Cardiac muscle cell (in vitro differentiated cells and primary cell): ENCODE results near the gene NELFE. TPM values are rescaled to one million over a fixed set of nuclear protein-coding genes. Genes with fewer than 3 reads are reported as not detected.

Experiments
- DNase-seq, 2 donors: peaks; one replicate each; pipeline versions ENCODE4 v3.0.0 to v3.0.0-alpha.2; 2010 to 2017; ENCODE audit warnings: low read depth in 1 of 2, low spot score in 1 of 2
- H3K27ac ChIP-seq: fragments of 200-600 bp; sonication (generic); 2 replicates; pipeline ENCODE4 v1.5.1; 2016
- H3K27me3 ChIP-seq: fragments of 200-600 bp; sonication (generic); 2 replicates; pipeline ENCODE4 v1.6.0; 2016; ENCODE audit warnings: control low read depth
- H3K36me3 ChIP-seq: fragments of 200-600 bp; sonication (generic); 2 replicates; pipeline ENCODE4 v1.5.1; 2016; ENCODE audit warnings: control low read depth
- H3K4me1 ChIP-seq: fragments of 200-600 bp; sonication (generic); 2 replicates; pipeline ENCODE4 v1.8.1; 2017; ENCODE audit warnings: low read depth, mild to moderate bottlenecking, mixed run types
- H3K4me3 ChIP-seq: fragments of 200-600 bp; sonication (generic); 2 replicates; pipeline ENCODE4 v1.5.1; 2016; ENCODE audit warnings: mild to moderate bottlenecking
- H3K9me3 ChIP-seq: fragments of 200-600 bp; sonication (generic); 2 replicates; pipeline ENCODE4 v1.5.1; 2017; ENCODE audit warnings: low read depth, mild to moderate bottlenecking, control low read depth
- polyA plus RNA-seq: library from polyadenylated mRNA; unstranded; fragments of >200 nt; fragmentation: Nextera tagmentation; extraction: Ambion mirVana; gene quantifications from 2 replicates; pipeline ENCODE4 v1.2.1, GENCODE V29; 2016
- total RNA-seq: library from RNA; depleted of rRNA; stranded (reverse); fragments of >200 nt; gene quantifications from 2 replicates; pipeline ENCODE4 v1.2.3, GENCODE V29; 2016
- TF ChIP-seq, protein P1 (sequence below): IDR thresholded peaks from 2 replicates; pipeline ENCODE4 v1.5.1; 2012; ENCODE audit warnings: low read depth, mild to moderate bottlenecking, low read length

The NELFE gene
- total and polyA plus RNA-seq, 2 experiments from 2014 or later = 146 to 186 TPM

DNA sequence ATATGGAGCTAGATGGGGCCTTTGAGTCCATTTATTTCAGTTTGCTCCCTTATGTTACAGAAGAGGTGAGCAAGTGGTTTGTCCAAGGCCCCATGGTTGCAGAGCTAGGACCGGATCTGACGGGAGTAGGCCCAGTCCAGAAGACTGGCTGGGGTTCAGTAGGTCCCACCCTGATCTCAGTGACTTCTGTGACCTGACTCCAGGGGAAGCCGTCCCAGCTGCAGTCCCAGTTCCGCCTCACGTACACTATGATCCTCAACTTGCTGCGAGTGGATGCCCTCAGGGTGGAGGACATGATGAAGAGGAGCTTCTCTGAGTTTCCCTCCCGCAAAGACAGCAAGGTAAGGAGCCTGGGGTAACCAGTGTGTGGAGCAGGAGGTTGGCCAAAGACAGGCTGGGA lies 7.7 kb upstream of the NELFE start:
- DNase-seq = no peak
- Histone ChIP-seq H3K27ac (no peak overlapping the region), H3K36me3 (peaks cover 20% of the 10 kb centered on the region), H3K27me3 (no peaks in the 10 kb centered on the region), H3K4me3 (no peak overlapping the region), H3K9me3 (no peaks in the 10 kb centered on the region), H3K4me1 (no peaks in the 10 kb centered on the region)
- TF ChIP-seq, protein P1, sequence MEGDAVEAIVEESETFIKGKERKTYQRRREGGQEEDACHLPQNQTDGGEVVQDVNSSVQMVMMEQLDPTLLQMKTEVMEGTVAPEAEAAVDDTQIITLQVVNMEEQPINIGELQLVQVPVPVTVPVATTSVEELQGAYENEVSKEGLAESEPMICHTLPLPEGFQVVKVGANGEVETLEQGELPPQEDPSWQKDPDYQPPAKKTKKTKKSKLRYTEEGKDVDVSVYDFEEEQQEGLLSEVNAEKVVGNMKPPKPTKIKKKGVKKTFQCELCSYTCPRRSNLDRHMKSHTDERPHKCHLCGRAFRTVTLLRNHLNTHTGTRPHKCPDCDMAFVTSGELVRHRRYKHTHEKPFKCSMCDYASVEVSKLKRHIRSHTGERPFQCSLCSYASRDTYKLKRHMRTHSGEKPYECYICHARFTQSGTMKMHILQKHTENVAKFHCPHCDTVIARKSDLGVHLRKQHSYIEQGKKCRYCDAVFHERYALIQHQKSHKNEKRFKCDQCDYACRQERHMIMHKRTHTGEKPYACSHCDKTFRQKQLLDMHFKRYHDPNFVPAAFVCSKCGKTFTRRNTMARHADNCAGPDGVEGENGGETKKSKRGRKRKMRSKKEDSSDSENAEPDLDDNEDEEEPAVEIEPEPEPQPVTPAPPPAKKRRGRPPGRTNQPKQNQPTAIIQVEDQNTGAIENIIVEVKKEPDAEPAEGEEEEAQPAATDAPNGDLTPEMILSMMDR = no peak

DNA sequence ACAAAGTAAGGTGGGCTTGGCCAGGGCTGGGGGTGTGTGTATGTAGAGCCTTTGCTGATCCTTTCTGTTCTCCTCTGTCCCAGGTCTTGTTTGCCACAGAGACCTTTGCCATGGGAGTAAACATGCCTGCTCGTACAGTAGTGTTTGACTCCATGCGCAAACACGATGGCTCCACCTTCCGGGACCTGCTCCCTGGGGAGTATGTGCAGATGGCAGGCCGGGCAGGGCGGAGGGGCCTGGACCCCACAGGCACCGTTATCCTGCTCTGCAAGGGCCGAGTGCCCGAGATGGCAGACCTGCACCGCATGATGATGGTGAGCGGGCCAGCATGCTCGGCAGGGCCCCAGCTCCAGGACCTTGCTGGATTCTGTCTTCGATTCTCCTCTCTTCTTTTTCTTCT lies 6.9 kb upstream of the NELFE start:
- no peaks in the 10 kb centered on the region for H3K9me3 ChIP-seq
- DNase-seq = no peak
- no peaks in the 10 kb centered on the region for H3K27me3 ChIP-seq
- no peak overlapping the region for H3K27ac ChIP-seq
- TF ChIP-seq, protein P1 = no peak
- no peak overlapping the region for H3K4me3 ChIP-seq
- no peaks in the 10 kb centered on the region for H3K4me1 ChIP-seq
- H3K36me3 ChIP-seq = peaks cover 20% of the 10 kb centered on the region

DNA sequence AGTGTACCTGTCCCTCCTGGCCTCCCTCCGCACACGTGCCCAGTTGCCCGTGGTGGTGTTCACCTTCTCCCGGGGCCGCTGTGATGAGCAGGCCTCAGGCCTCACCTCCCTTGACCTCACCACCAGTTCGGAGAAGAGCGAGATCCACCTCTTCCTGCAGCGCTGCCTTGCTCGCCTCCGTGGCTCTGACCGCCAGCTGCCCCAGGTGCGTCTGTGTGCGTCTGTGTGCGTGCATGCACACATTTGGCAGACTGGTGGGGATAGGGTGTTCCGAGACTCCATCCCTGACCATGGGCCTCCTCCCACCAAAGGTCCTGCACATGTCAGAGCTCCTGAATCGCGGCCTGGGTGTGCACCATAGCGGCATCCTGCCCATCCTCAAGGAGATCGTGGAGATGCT lies 5.2 kb upstream of the NELFE start:
- no peaks in the 10 kb centered on the region for H3K9me3 ChIP-seq
- H3K27ac ChIP-seq = no peak overlapping the region
- no peak overlapping the region for H3K4me3 ChIP-seq
- no peak for DNase-seq
- H3K27me3 ChIP-seq = no peaks in the 10 kb centered on the region
- H3K36me3 ChIP-seq = peaks cover 20% of the 10 kb centered on the region
- TF ChIP-seq, protein P1 = no peak
- peaks cover 6% of the 10 kb centered on the region for H3K4me1 ChIP-seq

DNA sequence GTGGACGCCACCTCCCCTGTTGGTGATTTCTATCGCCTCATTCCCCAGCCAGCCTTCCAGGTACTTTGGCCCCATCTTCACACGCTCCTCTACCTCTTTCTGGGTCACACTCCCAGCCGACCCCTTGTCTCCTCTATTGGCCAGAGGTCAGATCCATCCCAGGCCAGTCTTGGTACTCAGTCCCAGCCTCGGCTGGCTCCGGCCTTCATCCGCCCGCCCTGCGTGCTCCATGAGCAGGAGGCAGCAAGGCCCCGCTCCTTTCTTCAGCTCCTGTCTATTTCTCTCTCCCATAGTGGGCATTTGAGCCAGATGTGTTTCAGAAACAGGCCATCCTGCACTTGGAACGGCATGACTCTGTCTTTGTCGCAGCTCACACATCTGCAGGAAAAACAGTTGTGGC lies 2.8 kb upstream of the NELFE start:
- Histone ChIP-seq H3K27me3 (no peaks in the 10 kb centered on the region), H3K9me3 (no peaks in the 10 kb centered on the region), H3K4me1 (peaks cover 11% of the 10 kb centered on the region), H3K36me3 (peaks cover 16% of the 10 kb centered on the region), H3K4me3 (no peak overlapping the region), H3K27ac (no peak overlapping the region)
- TF ChIP-seq, protein P1 = no peak
- DNase-seq = no peak

DNA sequence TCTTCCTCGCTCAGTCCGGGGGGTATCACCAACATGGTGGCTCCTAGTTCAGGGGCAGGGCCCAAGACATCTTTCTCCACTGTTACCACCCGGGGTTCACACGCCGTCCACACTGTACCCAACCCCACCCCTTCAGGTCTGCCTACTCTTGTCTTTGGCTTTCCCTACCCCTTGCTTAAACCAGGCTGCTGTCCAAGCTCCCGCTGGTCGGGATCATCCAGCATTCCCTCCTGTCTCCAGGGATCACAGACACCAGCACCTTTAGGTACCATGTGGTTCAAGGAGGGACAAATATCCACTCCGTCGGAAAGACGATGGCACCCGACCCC lies 395 bp downstream of the NELFE start:
- Histone ChIP-seq H3K9me3 (no peaks in the 10 kb centered on the region), H3K36me3 (peaks cover 15% of the 10 kb centered on the region), H3K27me3 (no peaks in the 10 kb centered on the region), H3K27ac (peak overlapping the region; percentile 76), H3K4me3 (peak overlapping the region; percentile 67), H3K4me1 (peaks cover 11% of the 10 kb centered on the region)
- no peak for DNase-seq
- TF ChIP-seq, protein P1 = no peak

DNA sequence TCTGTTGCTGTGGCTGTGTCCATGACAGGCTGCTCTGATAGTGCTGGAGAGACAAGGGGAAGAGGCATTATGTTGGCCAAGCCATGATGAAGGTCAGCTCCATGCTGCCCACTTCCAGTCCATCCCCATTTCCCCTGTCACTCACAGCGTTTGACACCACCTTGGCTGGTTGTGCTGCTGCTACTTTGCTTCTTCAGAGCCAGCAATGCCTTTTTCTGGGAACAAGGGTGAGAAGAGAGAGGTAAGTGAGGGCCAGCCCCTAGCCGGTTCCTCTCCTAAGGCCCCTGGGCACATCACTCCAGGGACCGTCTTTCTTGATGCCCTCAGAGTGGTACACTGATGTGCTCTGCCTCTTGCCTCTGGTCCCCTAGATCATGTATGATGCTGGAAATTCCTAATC lies 2.0 kb downstream of the NELFE start:
- Histone ChIP-seq H3K4me3 (no peak overlapping the region), H3K4me1 (peaks cover 11% of the 10 kb centered on the region), H3K27ac (no peak overlapping the region), H3K27me3 (no peaks in the 10 kb centered on the region), H3K9me3 (no peaks in the 10 kb centered on the region), H3K36me3 (peaks cover 19% of the 10 kb centered on the region)
- TF ChIP-seq, protein P1 = no peak
- DNase-seq = no peak
